Measurements from ENCODE around the gene FOXO1.

GRCh38 chr13:40564342-40565001, 102.0 kb downstream of the FOXO1 start:
- no peak for TF ChIP-seq POLR2A (IDR thresholded peaks at IDR 0.05; ENCODE audit: low read depth)
- TF ChIP-seq POLR2AphosphoS5 (IDR thresholded peaks at IDR 0.05): no peak

All from esophagus muscularis mucosa (tissue), 2 donors.